ENCODE data around the gene NIF3L1.

NIF3L1 gene

DNA sequence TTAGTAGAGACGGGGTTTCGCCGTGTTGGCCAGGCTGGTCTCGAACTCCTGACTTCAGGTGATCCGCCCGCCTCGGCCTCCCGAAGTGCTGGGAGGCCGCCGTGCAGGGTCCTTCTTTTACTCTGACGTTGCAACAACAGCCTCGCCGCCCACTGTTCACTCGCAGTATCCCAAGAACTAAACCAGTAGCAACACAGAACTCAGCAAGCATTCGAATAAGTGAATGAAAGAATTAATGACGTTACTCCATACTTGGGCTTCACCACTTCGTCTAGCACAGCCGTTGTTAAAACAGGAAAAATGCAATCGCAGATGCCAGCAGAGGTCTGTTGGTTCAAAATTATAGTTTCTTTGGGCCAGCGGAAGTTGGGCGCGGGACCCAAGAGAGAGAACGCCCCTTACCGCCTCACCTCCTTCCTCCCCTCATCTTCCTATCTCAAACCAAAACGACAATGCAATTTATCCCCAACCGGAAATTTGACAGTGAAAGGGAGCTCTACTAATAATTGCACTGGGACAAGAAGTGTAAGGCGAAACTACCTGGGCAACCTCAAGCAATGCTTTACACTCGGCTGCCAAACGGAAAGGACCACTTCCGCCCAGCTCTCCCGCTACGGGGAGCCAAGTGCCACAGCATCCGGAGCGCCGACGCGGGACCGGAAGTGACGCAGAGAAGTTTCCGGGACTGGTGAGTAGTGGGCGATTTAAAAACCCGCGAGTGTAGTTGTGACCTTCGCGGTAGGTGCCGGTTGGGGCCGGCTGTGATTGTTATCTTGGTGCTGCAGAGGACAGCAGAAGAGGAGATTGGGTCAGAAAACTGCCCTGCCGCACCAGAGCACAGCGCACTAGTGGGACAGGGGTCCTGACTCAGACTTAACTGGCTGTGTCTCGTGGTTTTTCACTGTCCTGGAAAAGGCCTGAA lies at the start of gene NIF3L1, which contains the start of gene PPIL3:
NIF3L1 (plus strand) TSS at position 668 of the 922 bp plus-strand sequence. CDS start 2,573 bp downstream, outside the sequence.
PPIL3 (minus strand) TSS at position 374 of the 922 bp plus-strand sequence. CDS start 1,462 bp downstream, outside the sequence.
- H3K27ac ChIP-seq (ENCODE audit: low read length), result peak within 1 kb of the TSS; percentile 100
- peak within 1 kb of the TSS; percentile 83 to 99 for H3K4me3 ChIP-seq (ENCODE audit: low read depth in 1 of 2, low read length in 2 of 2)
- no peaks in the 10 kb centered on the region for H3K27me3 ChIP-seq (ENCODE audit: low read depth, low read length)
- H3K36me3 ChIP-seq (ENCODE audit: control insufficient read depth in 1 of 2, insufficient read depth in 2 of 2, low read length in 2 of 2), result peaks cover 9 to 17% of the 10 kb centered on the region in 2 donors
- no peaks in the 10 kb centered on the region for H3K9me3 ChIP-seq (ENCODE audit: control insufficient read depth in 1 of 2, low read length in 2 of 2)
- H3K4me1 ChIP-seq (ENCODE audit: control insufficient read depth in 1 of 2, insufficient read depth in 2 of 2, low read length in 2 of 2), result peaks cover 0 to 24% of the 10 kb centered on the region in 2 donors

GRCh38 chr2:200839513-200839912 lies 49.7 kb upstream of the NIF3L1 start:
- Histone ChIP-seq H3K36me3 (ENCODE audit: control insufficient read depth in 1 of 2, insufficient read depth in 2 of 2, low read length in 2 of 2) (no peaks in the 10 kb centered on the region), H3K27me3 (ENCODE audit: low read depth, low read length) (no peaks in the 10 kb centered on the region), H3K27ac (ENCODE audit: low read length) (no peak overlapping the region), H3K4me1 (ENCODE audit: control insufficient read depth in 1 of 2, insufficient read depth in 2 of 2, low read length in 2 of 2) (no peaks in the 10 kb centered on the region), H3K9me3 (ENCODE audit: control insufficient read depth in 1 of 2, low read length in 2 of 2) (peaks cover 4 to 7% of the 10 kb centered on the region in 2 donors), H3K4me3 (ENCODE audit: low read depth in 1 of 2, low read length in 2 of 2) (no peak overlapping the region)

- no peak overlapping the region for H3K27ac ChIP-seq (ENCODE audit: low read length)
- no peak overlapping the region for H3K4me3 ChIP-seq (ENCODE audit: low read depth in 1 of 2, low read length in 2 of 2)
- no peaks in the 10 kb centered on the region for H3K27me3 ChIP-seq (ENCODE audit: low read depth, low read length)
- no peaks in the 10 kb centered on the region for H3K4me1 ChIP-seq (ENCODE audit: control insufficient read depth in 1 of 2, insufficient read depth in 2 of 2, low read length in 2 of 2)
- H3K36me3 ChIP-seq (ENCODE audit: control insufficient read depth in 1 of 2, insufficient read depth in 2 of 2, low read length in 2 of 2), result no peaks in the 10 kb centered on the region
- H3K9me3 ChIP-seq (ENCODE audit: control insufficient read depth in 1 of 2, low read length in 2 of 2), result no peaks in the 10 kb centered on the region
Measured at GRCh38 chr2:200843993-200844948, 44.9 kb upstream of the NIF3L1 start.

DNA sequence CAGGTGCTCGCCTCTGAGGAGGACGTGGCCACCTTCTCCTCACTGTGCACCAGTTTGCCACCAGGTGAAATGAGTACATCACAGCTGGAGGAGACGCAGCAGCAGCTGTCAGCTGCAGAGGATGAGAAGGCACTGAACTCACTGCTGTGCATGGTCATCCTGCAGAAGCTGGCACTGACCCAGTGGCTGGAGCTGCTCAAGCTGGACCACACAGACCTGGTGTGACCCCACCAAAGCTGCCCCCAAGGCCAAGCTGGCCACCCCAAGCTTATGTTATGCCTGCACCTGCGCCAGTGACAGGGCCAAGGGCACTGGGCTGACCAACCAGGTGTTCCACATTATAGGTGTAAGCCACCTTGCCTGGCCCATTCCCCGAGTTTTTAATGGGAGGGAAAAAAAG lies 44.0 kb upstream of the NIF3L1 start:
- Histone ChIP-seq H3K9me3 (ENCODE audit: control insufficient read depth in 1 of 2, low read length in 2 of 2) (no peaks in the 10 kb centered on the region), H3K4me1 (ENCODE audit: control insufficient read depth in 1 of 2, insufficient read depth in 2 of 2, low read length in 2 of 2) (no peaks in the 10 kb centered on the region), H3K27ac (ENCODE audit: low read length) (no peak overlapping the region), H3K4me3 (ENCODE audit: low read depth in 1 of 2, low read length in 2 of 2) (no peak overlapping the region), H3K27me3 (ENCODE audit: low read depth, low read length) (no peaks in the 10 kb centered on the region), H3K36me3 (ENCODE audit: control insufficient read depth in 1 of 2, insufficient read depth in 2 of 2, low read length in 2 of 2) (no peaks in the 10 kb centered on the region)

DNA sequence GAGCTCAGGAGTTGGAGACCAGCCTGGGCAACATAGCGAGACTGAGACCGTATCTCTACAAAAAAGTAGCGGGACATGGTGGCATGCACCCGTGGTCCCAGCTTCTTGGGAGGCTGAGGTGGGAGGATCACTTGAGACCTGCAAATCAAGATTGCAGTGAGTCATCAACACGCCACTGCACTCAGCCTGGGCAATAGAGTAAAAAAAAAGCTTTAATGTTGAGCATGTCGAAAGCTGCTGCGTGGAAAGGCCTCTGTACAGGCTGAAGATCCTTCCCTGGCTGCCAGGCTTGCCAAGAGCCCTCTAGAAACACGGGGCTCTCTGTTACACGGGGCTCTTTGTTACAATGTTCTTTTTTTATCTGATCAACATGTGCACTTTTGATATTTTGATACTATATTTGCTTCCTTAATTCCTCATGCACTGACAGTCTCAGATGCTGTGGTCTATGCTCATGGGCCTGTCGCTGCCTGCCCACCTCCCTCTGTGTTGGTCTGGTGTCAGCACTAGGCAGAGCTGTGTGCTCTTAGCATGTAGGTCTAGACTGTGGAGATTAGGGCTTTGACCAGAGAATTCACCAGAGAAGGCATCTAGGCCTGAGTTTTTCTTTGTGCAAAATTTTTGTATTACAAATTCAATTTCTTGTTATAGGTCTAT lies 43.4 kb upstream of the NIF3L1 start:
- no peak overlapping the region for H3K4me3 ChIP-seq (ENCODE audit: low read depth in 1 of 2, low read length in 2 of 2)
- H3K36me3 ChIP-seq (ENCODE audit: control insufficient read depth in 1 of 2, insufficient read depth in 2 of 2, low read length in 2 of 2), result peaks cover 0 to under 1% of the 10 kb centered on the region in 2 donors
- H3K9me3 ChIP-seq (ENCODE audit: control insufficient read depth in 1 of 2, low read length in 2 of 2), result no peaks in the 10 kb centered on the region
- no peaks in the 10 kb centered on the region for H3K27me3 ChIP-seq (ENCODE audit: low read depth, low read length)
- H3K27ac ChIP-seq (ENCODE audit: low read length), result no peak overlapping the region
- no peaks in the 10 kb centered on the region for H3K4me1 ChIP-seq (ENCODE audit: control insufficient read depth in 1 of 2, insufficient read depth in 2 of 2, low read length in 2 of 2)

DNA sequence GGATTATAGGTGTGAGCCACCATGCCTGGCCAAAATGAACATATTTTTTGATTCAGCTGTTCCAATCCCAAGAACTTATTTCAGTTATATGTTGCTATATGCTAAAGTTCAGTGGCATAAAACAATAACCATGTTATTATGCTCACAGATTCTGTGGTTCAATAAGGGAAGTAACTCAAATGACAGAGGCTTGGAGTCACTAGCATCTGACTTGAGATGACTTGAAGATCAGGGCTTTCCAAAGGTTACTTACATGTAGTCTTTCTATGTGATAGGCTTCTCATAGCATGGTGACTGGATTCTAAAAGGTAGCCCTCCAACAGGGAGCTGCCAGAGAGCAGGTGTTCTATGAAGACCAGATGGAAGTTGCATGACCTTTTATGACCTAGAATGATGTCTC lies 41.9 kb upstream of the NIF3L1 start:
- Histone ChIP-seq H3K27ac (ENCODE audit: low read length) (no peak overlapping the region), H3K9me3 (ENCODE audit: control insufficient read depth in 1 of 2, low read length in 2 of 2) (no peaks in the 10 kb centered on the region)

DNA sequence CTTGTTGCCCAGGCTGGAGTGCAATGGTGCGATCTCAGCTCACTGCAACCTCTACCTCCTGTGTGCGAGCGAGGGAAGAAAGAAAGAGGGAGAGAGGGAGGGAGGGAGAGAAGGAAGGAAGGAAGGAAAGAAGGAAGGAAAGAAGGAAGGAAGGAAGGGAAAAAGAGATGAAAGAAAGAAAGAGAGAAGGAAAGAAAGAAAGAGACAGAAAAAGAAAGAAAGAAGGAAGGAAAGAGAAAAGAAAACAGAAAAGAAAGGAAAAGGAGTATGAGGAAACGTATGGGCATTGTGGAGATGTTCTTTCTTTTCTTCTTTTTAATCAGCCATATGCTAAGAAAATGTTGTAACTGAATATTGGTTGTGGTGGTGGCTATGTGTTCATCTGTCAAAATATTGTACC lies 41.2 kb upstream of the NIF3L1 start:
- Histone ChIP-seq H3K4me3 (ENCODE audit: low read depth in 1 of 2, low read length in 2 of 2) (no peak overlapping the region), H3K36me3 (ENCODE audit: control insufficient read depth in 1 of 2, insufficient read depth in 2 of 2, low read length in 2 of 2) (peaks cover 16 to 22% of the 10 kb centered on the region in 2 donors), H3K27ac (ENCODE audit: low read length) (no peak overlapping the region), H3K9me3 (ENCODE audit: control insufficient read depth in 1 of 2, low read length in 2 of 2) (no peaks in the 10 kb centered on the region), H3K4me1 (ENCODE audit: control insufficient read depth in 1 of 2, insufficient read depth in 2 of 2, low read length in 2 of 2) (no peaks in the 10 kb centered on the region), H3K27me3 (ENCODE audit: low read depth, low read length) (no peaks in the 10 kb centered on the region)

More for the DNA sequence above, 41.9 kb upstream of the NIF3L1 start:
- peaks cover 9 to 15% of the 10 kb centered on the region in 2 donors for H3K36me3 ChIP-seq (ENCODE audit: control insufficient read depth in 1 of 2, insufficient read depth in 2 of 2, low read length in 2 of 2)
- H3K27me3 ChIP-seq (ENCODE audit: low read depth, low read length), result no peaks in the 10 kb centered on the region
- no peak overlapping the region for H3K4me3 ChIP-seq (ENCODE audit: low read depth in 1 of 2, low read length in 2 of 2)
- H3K4me1 ChIP-seq (ENCODE audit: control insufficient read depth in 1 of 2, insufficient read depth in 2 of 2, low read length in 2 of 2), result no peaks in the 10 kb centered on the region

DNA sequence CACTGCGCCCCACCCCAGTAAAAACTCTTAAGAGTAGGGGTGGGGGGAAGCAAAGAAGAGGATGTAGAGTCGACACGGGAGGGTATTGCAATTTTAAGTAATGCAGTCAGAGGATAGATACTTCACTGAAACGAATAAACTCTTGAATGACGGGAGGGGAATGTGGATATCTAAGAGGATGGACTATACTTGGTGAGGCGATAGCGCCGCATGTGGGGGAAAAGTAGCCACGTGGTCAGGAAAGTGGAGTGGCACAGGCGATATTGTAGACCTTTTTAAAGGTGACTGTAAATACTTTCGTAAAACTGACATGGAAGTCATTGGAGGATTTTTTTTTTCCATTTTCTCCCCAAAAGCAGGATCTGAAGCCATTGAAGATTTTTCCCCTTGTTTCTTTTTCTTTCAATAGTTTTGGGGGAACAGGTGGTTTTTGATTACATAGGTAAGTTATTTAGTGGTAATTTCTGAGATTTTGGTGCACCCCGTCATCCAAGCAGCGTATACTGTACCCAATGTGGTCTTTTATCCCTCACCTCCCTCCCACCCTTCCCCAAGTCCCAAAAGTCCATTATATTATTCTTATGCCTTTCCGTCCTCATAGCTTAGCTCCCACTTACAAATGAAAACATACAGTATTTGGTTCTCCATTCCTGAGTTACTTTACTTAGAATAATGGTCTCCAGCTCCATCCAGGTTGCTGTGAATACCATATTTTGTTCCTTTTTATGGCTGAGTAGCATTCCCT lies 38.5 kb upstream of the NIF3L1 start:
- Histone ChIP-seq H3K36me3 (ENCODE audit: control insufficient read depth in 1 of 2, insufficient read depth in 2 of 2, low read length in 2 of 2) (peaks cover 36 to 49% of the 10 kb centered on the region in 2 donors), H3K27me3 (ENCODE audit: low read depth, low read length) (no peaks in the 10 kb centered on the region), H3K9me3 (ENCODE audit: control insufficient read depth in 1 of 2, low read length in 2 of 2) (no peaks in the 10 kb centered on the region), H3K27ac (ENCODE audit: low read length) (no peak overlapping the region), H3K4me3 (ENCODE audit: low read depth in 1 of 2, low read length in 2 of 2) (no peak overlapping the region), H3K4me1 (ENCODE audit: control insufficient read depth in 1 of 2, insufficient read depth in 2 of 2, low read length in 2 of 2) (no peaks in the 10 kb centered on the region)

DNA sequence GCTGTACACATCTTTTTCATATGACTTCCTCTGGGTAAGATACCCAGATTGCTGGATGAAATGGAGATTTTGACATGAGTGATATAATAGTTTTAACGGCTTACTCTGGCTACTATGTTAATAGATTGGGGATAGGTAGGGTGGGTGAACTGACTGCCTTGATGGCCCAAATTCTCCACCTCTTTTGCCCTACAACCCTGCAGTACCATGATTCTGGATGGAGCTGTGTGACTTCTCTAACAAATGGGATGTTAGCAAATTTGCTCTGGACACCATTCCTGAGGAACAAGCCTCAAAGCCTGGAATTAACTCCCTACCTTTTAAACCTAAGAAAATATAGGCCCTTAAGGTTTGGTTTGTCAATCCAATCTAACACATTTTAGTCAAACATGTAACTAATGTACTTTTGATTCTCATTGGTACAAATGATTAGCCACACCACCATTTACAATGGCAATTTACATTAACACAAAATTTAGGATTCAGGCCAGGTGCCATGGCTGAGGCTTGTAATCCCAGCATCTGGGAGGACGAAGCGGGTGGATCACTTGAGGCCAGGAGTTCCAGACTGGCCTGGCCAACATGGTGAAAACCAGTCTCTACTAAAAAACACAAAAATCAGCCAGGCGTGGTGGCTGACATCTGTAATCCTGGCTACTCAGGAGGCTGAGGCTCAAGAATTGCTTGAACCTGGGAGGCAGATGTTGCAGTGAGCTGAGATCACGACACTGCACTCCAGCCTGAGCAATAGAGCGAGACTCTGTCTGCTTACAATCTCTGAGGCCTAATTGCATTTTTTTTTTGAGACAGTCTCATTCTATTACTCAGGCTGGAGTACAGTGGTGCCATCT lies 37.5 kb upstream of the NIF3L1 start:
- no peak overlapping the region for H3K27ac ChIP-seq (ENCODE audit: low read length)
- no peak overlapping the region for H3K4me3 ChIP-seq (ENCODE audit: low read depth in 1 of 2, low read length in 2 of 2)
- H3K36me3 ChIP-seq (ENCODE audit: control insufficient read depth in 1 of 2, insufficient read depth in 2 of 2, low read length in 2 of 2), result peaks cover 39 to 58% of the 10 kb centered on the region in 2 donors
- H3K27me3 ChIP-seq (ENCODE audit: low read depth, low read length), result no peaks in the 10 kb centered on the region
- no peaks in the 10 kb centered on the region for H3K9me3 ChIP-seq (ENCODE audit: control insufficient read depth in 1 of 2, low read length in 2 of 2)
- no peaks in the 10 kb centered on the region for H3K4me1 ChIP-seq (ENCODE audit: control insufficient read depth in 1 of 2, insufficient read depth in 2 of 2, low read length in 2 of 2)

DNA sequence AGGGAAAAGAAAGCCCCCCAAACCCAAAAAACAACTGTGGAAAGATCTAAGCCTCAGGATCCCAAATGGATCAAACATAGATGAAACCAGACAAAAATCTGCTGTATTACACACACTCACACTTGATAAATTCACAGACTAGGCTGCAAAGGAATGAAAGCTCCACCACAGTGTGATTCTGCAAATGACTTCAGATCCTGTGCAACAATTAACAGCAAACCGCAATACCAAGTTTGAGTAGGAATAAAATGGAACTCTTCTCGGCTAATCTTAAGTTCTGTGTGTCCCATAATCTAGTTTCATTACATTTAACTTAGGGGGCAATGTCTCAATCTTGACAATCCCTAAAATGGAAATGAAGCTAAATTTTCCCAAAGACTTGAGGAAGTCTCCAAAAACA lies 36.6 kb upstream of the NIF3L1 start:
- H3K4me1 ChIP-seq (ENCODE audit: control insufficient read depth in 1 of 2, insufficient read depth in 2 of 2, low read length in 2 of 2), result peaks cover 0 to 5% of the 10 kb centered on the region in 2 donors
- H3K4me3 ChIP-seq (ENCODE audit: low read depth in 1 of 2, low read length in 2 of 2), result no peak overlapping the region
- H3K27ac ChIP-seq (ENCODE audit: low read length), result no peak overlapping the region
- H3K9me3 ChIP-seq (ENCODE audit: control insufficient read depth in 1 of 2, low read length in 2 of 2), result no peaks in the 10 kb centered on the region
- H3K36me3 ChIP-seq (ENCODE audit: control insufficient read depth in 1 of 2, insufficient read depth in 2 of 2, low read length in 2 of 2), result peaks cover 48 to 68% of the 10 kb centered on the region in 2 donors
- no peaks in the 10 kb centered on the region for H3K27me3 ChIP-seq (ENCODE audit: low read depth, low read length)
